Trophoblast cell (in vitro differentiated cells and primary cell): ENCODE measurements around the gene ZNF880.

ENCODE experiments used
- DNase-seq, 2 donors: peaks; one replicate each; pipeline ENCODE4 v3.0.0-alpha.2; 2016
- H2AFZ ChIP-seq: 2 replicates; pipeline ENCODE4 v1.6.1; 2013; ENCODE audit warnings: low read length, moderate library complexity, mild to moderate bottlenecking; ENCODE audit not compliant: insufficient read depth, poor library complexity
- H2AK5ac ChIP-seq: 2 replicates; pipeline ENCODE4 v1.6.1; 2013; ENCODE audit warnings: mild to moderate bottlenecking, low read length
- H2BK120ac ChIP-seq: 2 replicates; pipeline ENCODE4 v1.6.1; 2013; ENCODE audit warnings: low read length, mild to moderate bottlenecking, moderate library complexity; ENCODE audit not compliant: insufficient read depth, poor library complexity
- H2BK12ac ChIP-seq: 2 replicates; pipeline ENCODE4 v1.6.1; 2013; ENCODE audit warnings: mild to moderate bottlenecking, low read length, moderate library complexity
- H2BK5ac ChIP-seq: 2 replicates; pipeline ENCODE4 v1.6.1; 2013; ENCODE audit warnings: low read length, low read depth, moderate library complexity, mild to moderate bottlenecking; ENCODE audit not compliant: poor library complexity
- H3K14ac ChIP-seq: 2 replicates; pipeline ENCODE4 v1.6.1; 2013; ENCODE audit warnings: mild to moderate bottlenecking, low read length
- H3K18ac ChIP-seq: 2 replicates; pipeline ENCODE4 v1.6.1; 2013; ENCODE audit warnings: mild to moderate bottlenecking, low read length
- H3K23ac ChIP-seq: 2 replicates; pipeline ENCODE4 v1.6.1; 2013; ENCODE audit warnings: low read length
- H3K27ac ChIP-seq: 2 replicates; pipeline ENCODE4 v1.5.1; 2013; ENCODE audit warnings: low read depth, mild to moderate bottlenecking, inconsistent platforms, low read length, moderate library complexity
- H3K27me3 ChIP-seq: 2 replicates; pipeline ENCODE4 v1.6.1; 2013; ENCODE audit warnings: inconsistent platforms, mild to moderate bottlenecking, low read length, moderate library complexity; ENCODE audit not compliant: insufficient read depth
- H3K36me3 ChIP-seq, 2 experiments: 1 replicate in 1 of 2; 2 replicates in 1 of 2; pipeline ENCODE4 v1.6.1; 2013; ENCODE audit warnings: low read length in 2 of 2, mild to moderate bottlenecking in 2 of 2, moderate library complexity in 1 of 2; ENCODE audit not compliant: insufficient read depth in 2 of 2, control insufficient read depth in 1 of 2
- H3K4ac ChIP-seq: 2 replicates; pipeline ENCODE4 v1.6.1; 2013; ENCODE audit warnings: low read depth, mild to moderate bottlenecking, low read length, moderate library complexity
- H3K4me1 ChIP-seq, 2 experiments: 1 replicate in 1 of 2; 2 replicates in 1 of 2; pipeline ENCODE4 v1.6.1; 2013; ENCODE audit warnings: low read length in 2 of 2, mild to moderate bottlenecking in 2 of 2, moderate library complexity in 1 of 2; ENCODE audit not compliant: insufficient read depth in 2 of 2, control insufficient read depth in 1 of 2
- H3K4me2 ChIP-seq: 2 replicates; pipeline ENCODE4 v1.6.1; 2013; ENCODE audit warnings: inconsistent platforms, mild to moderate bottlenecking, low read length, moderate library complexity
- H3K4me3 ChIP-seq: 2 replicates; pipeline ENCODE4 v1.5.1; 2013; ENCODE audit warnings: mild to moderate bottlenecking, low read depth, low read length, inconsistent platforms
- H3K79me1 ChIP-seq: one replicate; pipeline ENCODE4 v1.6.1; 2013; ENCODE audit warnings: low read length
- H3K79me2 ChIP-seq: 2 replicates; pipeline ENCODE4 v1.6.1; 2013; ENCODE audit warnings: low read length, mild to moderate bottlenecking; ENCODE audit not compliant: control insufficient read depth, insufficient read depth, poor library complexity
- H3K9ac ChIP-seq: 2 replicates; pipeline ENCODE4 v1.6.1; 2013; ENCODE audit warnings: mild to moderate bottlenecking, low read length
- H3K9me3 ChIP-seq: 2 replicates; pipeline ENCODE4 v1.6.1; 2013; ENCODE audit warnings: low read depth, mild to moderate bottlenecking, control low read depth, inconsistent platforms, low read length; ENCODE audit not compliant: insufficient read depth
- H4K12ac ChIP-seq: 2 replicates; pipeline ENCODE4 v1.6.1; 2013; ENCODE audit warnings: low read depth, mild to moderate bottlenecking, low read length, moderate library complexity
- H4K8ac ChIP-seq: 2 replicates; pipeline ENCODE4 v1.6.1; 2013; ENCODE audit warnings: low read depth, mild to moderate bottlenecking, low read length, moderate library complexity
- H4K91ac ChIP-seq: one replicate; pipeline ENCODE4 v1.6.1; 2013; ENCODE audit warnings: low read depth, mild to moderate bottlenecking, low read length, moderate library complexity
- WGBS: extraction: QIAGEN DNeasy Blood & Tissue Kit; methylation state at CpG from one replicate; pipeline ENCODE4 v1.1.7; 2013; ENCODE audit warnings: missing lambda C conversion rate; ENCODE audit not compliant: insufficient read length, insufficient coverage; ENCODE audit errors: extremely low coverage; 5-methylcytosine and 5-hydroxymethylcytosine counted together

The ZNF880 gene

GRCh38 chr19:52345162-52345561 lies 24.6 kb upstream of the ZNF880 start:
- no peak overlapping the region for H2BK5ac ChIP-seq
- no CpG with 5 or more reads among the region's 6 CpGs for WGBS
- no peak overlapping the region for H3K4me2 ChIP-seq
- H4K8ac ChIP-seq, result no peak overlapping the region
- no peak overlapping the region for H3K4me3 ChIP-seq
- peak in 1 of 2 donors; percentile 7 for DNase-seq
- H2BK12ac ChIP-seq, result no peak overlapping the region
- peaks cover 5% of the 10 kb centered on the region for H3K9me3 ChIP-seq
- H3K36me3 ChIP-seq, result peaks cover 7% of the 10 kb centered on the region in 2 experiments
- no peaks in the 10 kb centered on the region for H3K27me3 ChIP-seq
- no peak overlapping the region for H3K14ac ChIP-seq
- H3K4me1 ChIP-seq, result no peaks in the 10 kb centered on the region
- no peaks in the 10 kb centered on the region for H3K79me1 ChIP-seq
- H2AFZ ChIP-seq, result no peak overlapping the region
- no peak overlapping the region for H3K23ac ChIP-seq
- no peaks in the 10 kb centered on the region for H3K79me2 ChIP-seq
- H2AK5ac ChIP-seq, result no peak overlapping the region
- H2BK120ac ChIP-seq, result no peak overlapping the region
- no peak overlapping the region for H3K27ac ChIP-seq
- H3K9ac ChIP-seq, result no peak overlapping the region
- no peak overlapping the region for H3K4ac ChIP-seq
- no peak overlapping the region for H4K12ac ChIP-seq
- H3K18ac ChIP-seq, result no peak overlapping the region
- H4K91ac ChIP-seq, result no peak overlapping the region

GRCh38 chr19:52351512-52351911 lies 18.2 kb upstream of the ZNF880 start:
- Histone ChIP-seq H3K14ac (no peak overlapping the region), H2AK5ac (no peak overlapping the region), H3K4me1 (no peaks in the 10 kb centered on the region), H3K9ac (no peak overlapping the region), H4K8ac (no peak overlapping the region), H3K27me3 (no peaks in the 10 kb centered on the region), H3K36me3 (peaks cover 12 to 21% of the 10 kb centered on the region in 2 experiments), H3K4ac (no peak overlapping the region), H3K9me3 (peaks cover 2% of the 10 kb centered on the region), H3K79me1 (no peaks in the 10 kb centered on the region), H3K79me2 (no peaks in the 10 kb centered on the region), H3K23ac (no peak overlapping the region), H3K18ac (no peak overlapping the region), H3K4me3 (no peak overlapping the region), H3K4me2 (no peak overlapping the region), H2BK5ac (no peak overlapping the region), H3K27ac (no peak overlapping the region), H2BK12ac (no peak overlapping the region), H2AFZ (no peak overlapping the region), H4K12ac (no peak overlapping the region), H4K91ac (no peak overlapping the region), H2BK120ac (no peak overlapping the region)
- DNase-seq, result no peak
- WGBS, result no CpG with 5 or more reads among the region's 9 CpGs

GRCh38 chr19:52366414-52366824 lies 3.3 kb upstream of the ZNF880 start:
- Histone ChIP-seq H4K12ac (no peak overlapping the region), H3K79me2 (peaks cover 3% of the 10 kb centered on the region), H4K8ac (no peak overlapping the region), H2BK120ac (no peak overlapping the region), H3K27me3 (no peaks in the 10 kb centered on the region), H4K91ac (no peak overlapping the region), H3K79me1 (peaks cover 4% of the 10 kb centered on the region), H3K4me2 (no peak overlapping the region), H3K14ac (no peak overlapping the region), H3K9ac (no peak overlapping the region), H2AK5ac (no peak overlapping the region), H3K4me1 (peaks cover 0 to 2% of the 10 kb centered on the region in 2 experiments), H3K4ac (no peak overlapping the region), H2AFZ (no peak overlapping the region), H2BK12ac (no peak overlapping the region), H3K27ac (no peak overlapping the region), H3K4me3 (no peak overlapping the region), H3K9me3 (peaks cover 21% of the 10 kb centered on the region), H3K36me3 (peaks cover 12 to 15% of the 10 kb centered on the region in 2 experiments), H3K23ac (no peak overlapping the region), H2BK5ac (no peak overlapping the region), H3K18ac (no peak overlapping the region)
- no CpG with 5 or more reads among the region's 8 CpGs for WGBS
- no peak for DNase-seq

DNA sequence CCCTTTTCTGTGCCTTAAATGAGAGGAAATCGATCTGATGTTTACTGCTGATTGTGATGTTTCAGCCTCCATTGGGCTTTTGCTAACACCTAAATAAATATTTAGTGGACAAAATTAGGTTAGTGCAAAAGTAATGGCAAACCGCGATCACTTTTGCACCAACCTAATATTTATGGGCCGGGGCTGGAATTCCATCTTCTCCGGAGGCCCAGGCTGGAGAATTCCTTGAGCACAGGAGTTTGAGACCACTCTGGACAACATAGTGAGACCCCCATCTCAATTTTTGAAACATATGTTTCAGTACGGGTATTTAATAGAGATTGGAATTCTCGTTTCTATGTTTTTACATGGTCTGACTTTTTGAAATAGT lies 603 bp downstream of the ZNF880 start:
- Histone ChIP-seq H2BK120ac (no peak overlapping the region), H2AK5ac (no peak overlapping the region), H3K79me2 (peaks cover 3% of the 10 kb centered on the region), H3K4ac (peak overlapping the region; percentile 90), H4K91ac (peak overlapping the region; percentile 94), H3K9me3 (peaks cover 8% of the 10 kb centered on the region), H2BK12ac (no peak overlapping the region), H3K4me2 (peak overlapping the region; percentile 80), H3K79me1 (peaks cover 4% of the 10 kb centered on the region), H3K14ac (peak overlapping the region; percentile 96), H2BK5ac (peak overlapping the region; percentile 89), H3K18ac (peak overlapping the region; percentile 10), H3K36me3 (peaks cover 15 to 20% of the 10 kb centered on the region in 2 experiments), H2AFZ (peak overlapping the region; percentile 100), H3K9ac (peak overlapping the region; percentile 87), H3K4me3 (peak overlapping the region; percentile 79), H3K23ac (no peak overlapping the region), H3K4me1 (peaks cover 0 to 2% of the 10 kb centered on the region in 2 experiments), H3K27me3 (no peaks in the 10 kb centered on the region), H4K8ac (peak overlapping the region; percentile 97), H3K27ac (no peak overlapping the region), H4K12ac (no peak overlapping the region)
- no peak for DNase-seq
- WGBS, result no CpG with 5 or more reads among the region's 7 CpGs
